ENCODE measurements around the gene EGR2.

The EGR2 gene

GRCh38 chr10:62779487-62780248, 36.5 kb downstream of the EGR2 start:
- TF ChIP-seq CTCF (IDR thresholded peaks at IDR 0.05; ENCODE audit: control extremely low read depth, extremely low read depth, low read depth, missing control alignments) = no peak
- DNase-seq (ENCODE audit: extremely low spot score) = peak; percentile 67
- POLR2A ChIA-PET = interaction anchor here (0.7 to 1.2 kb wide), 2 partner anchors 10 to 25 kb away, joined by 4 to 5 read pairs; partner anchors contain the start of gene ADO
- CTCF ChIA-PET = interaction anchor here (0.7 to 2.6 kb wide), 13 partner anchors 9 to 304 kb away, joined by 3 to 17 read pairs (median 5); no protein-coding TSS in a partner anchor

GRCh38 chr10:62778125-62778524, 38.0 kb downstream of the EGR2 start:
- POLR2A ChIA-PET = no interaction called here
- CTCF ChIA-PET = interaction anchor here (2.0 to 2.6 kb wide), 2 partner anchors 9 to 19 kb away, joined by 12 to 17 read pairs; no protein-coding TSS in a partner anchor
- no peak for TF ChIP-seq CTCF (IDR thresholded peaks at IDR 0.05; ENCODE audit: control extremely low read depth, extremely low read depth, low read depth, missing control alignments)
- no peak for DNase-seq (ENCODE audit: extremely low spot score)

DNA sequence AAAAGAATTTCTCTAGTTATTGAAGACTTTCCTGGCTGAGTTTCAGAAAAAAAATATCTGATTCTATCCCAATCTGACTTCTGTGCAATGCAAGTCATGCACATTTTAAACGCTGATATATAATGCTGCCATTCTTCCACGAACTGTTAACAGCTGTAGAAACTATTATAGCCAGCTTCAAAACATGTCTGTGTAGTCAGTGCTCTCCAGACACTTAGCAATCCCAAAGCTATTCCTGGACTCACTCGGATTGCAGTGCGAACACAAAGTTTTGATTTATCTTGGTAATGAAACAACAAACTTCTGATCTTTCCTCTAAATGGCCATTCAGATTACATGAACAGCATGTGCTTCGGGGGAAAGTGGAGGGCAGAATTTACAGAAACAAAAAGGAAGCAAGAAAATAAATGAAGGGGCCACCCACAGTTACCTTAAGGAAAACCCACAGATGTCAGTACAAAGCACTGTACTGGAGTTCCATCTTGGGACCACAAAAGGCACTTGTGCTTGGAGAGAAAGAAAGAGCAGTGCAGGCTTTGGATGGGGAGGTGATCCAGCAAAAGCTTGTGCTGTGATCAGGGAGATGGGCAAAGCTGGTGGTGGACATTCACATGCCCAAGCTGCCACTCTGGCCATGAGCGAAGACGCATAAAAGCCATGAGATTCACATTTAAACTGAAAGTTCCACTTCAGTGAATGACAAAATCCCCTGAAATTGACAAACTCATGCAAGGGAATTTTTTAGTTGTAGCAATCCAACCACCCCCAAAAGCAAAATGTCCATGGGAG, 43.8 kb downstream of the EGR2 start:
- no peak for TF ChIP-seq CTCF (IDR thresholded peaks at IDR 0.05; ENCODE audit: control extremely low read depth, extremely low read depth, low read depth, missing control alignments)
- DNase-seq (ENCODE audit: extremely low spot score) = no peak
- ChIA-PET CTCF (interaction anchor here (0.7 to 10.3 kb wide), 8 partner anchors 9 to 67 kb away, joined by 3 to 81 read pairs (median 3); no protein-coding TSS in a partner anchor), POLR2A (no interaction called here)

- POLR2A ChIA-PET = interaction anchor here (1.3 kb wide), 1 partner anchor 10 kb away, joined by 4 read pairs; no protein-coding TSS in a partner anchor
- TF ChIP-seq CTCF (IDR thresholded peaks at IDR 0.05; ENCODE audit: control extremely low read depth, extremely low read depth, low read depth, missing control alignments) = no peak
- CTCF ChIA-PET = interaction anchor here (1.1 to 10.3 kb wide), 14 partner anchors 10 to 109 kb away, joined by 3 to 81 read pairs (median 6); partner anchors contain the start of gene EGR2
- no peak for DNase-seq (ENCODE audit: extremely low spot score)
Measured at GRCh38 chr10:62769574-62770242, 46.5 kb downstream of the EGR2 start.

DNA sequence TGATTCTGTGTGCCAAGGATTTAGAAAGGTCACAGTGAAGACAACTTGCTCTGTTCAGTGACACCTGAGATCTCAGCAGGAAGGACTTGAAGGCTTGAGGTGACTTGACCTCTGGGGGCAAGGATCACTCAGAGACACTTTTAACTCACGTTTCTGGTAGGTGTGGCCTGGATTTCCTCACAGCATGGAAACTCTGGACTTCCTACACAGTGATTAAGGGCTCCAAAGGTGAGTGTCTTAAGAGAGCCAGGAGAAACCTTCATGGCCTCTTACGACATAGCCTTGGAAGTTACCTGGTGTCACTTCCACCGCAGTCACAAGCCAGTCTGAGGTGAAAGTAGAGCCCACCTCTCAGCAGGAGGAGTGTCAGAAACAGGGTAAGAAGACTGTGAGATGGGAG, 49.8 kb downstream of the EGR2 start:
- no peak for TF ChIP-seq CTCF (IDR thresholded peaks at IDR 0.05; ENCODE audit: control extremely low read depth, extremely low read depth, low read depth, missing control alignments)
- ChIA-PET POLR2A (no interaction called here), CTCF (no interaction called here)
- no peak for DNase-seq (ENCODE audit: extremely low spot score)

DNA sequence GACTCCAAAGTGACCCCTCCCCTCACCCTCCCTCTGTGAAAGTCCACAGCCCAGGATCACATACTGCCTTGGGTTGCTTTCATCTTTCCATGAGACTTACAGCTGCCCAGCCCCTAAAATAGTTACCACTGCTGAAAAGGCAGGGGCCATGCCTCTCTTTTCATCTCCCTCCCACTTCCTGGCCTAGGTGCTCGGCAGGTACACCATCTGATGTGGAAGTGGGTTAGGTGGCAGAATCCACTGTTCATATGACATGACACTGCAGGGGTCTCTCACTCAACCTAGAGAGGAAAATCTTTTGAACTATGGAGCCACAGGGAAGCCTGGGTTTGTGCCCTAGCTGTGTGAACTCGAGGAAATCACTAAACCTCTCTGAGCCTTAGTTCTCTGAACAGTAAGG, 50.4 kb downstream of the EGR2 start:
- no peak for DNase-seq (ENCODE audit: extremely low spot score)
- TF ChIP-seq CTCF (IDR thresholded peaks at IDR 0.05; ENCODE audit: control extremely low read depth, extremely low read depth, low read depth, missing control alignments) = no peak
- ChIA-PET CTCF (no interaction called here), POLR2A (no interaction called here)

All from GM10248 (cell line).